Nephron (organoid): Measurements from ENCODE around the gene ZNF581.
A peak's percentile ranks its signal among the peaks of the same experiment; 100 is the strongest.

Experiments used
- H3K27ac Mint-ChIP-seq, 3 experiments: 2 replicates each; pipeline ENCODE4 v1.8.0; 2020; ENCODE audit warnings: mixed read lengths in 3 of 3, mild to moderate bottlenecking in 2 of 3, moderate library complexity in 1 of 3
- H3K27me3 Mint-ChIP-seq: 2 replicates; pipeline ENCODE4 v1.8.0; 2021; ENCODE audit warnings: low read depth, mild to moderate bottlenecking, moderate library complexity, mixed read lengths
- H3K36me3 Mint-ChIP-seq: 2 replicates; pipeline ENCODE4 v1.8.0; 2020; ENCODE audit warnings: low read depth, mixed read lengths
- H3K4me1 Mint-ChIP-seq: 2 replicates; pipeline ENCODE4 v1.8.0; 2020; ENCODE audit warnings: mixed read lengths
- H3K4me3 Mint-ChIP-seq, 3 experiments: 2 replicates each; pipeline ENCODE4 v1.8.0; 2020; ENCODE audit warnings: mild to moderate bottlenecking in 3 of 3, mixed read lengths in 3 of 3, moderate library complexity in 2 of 3
- H3K9me3 Mint-ChIP-seq: 2 replicates; pipeline ENCODE4 v1.8.0; 2020; ENCODE audit warnings: mixed read lengths
- TF ChIP-seq, protein P1 (sequence below), 3 experiments: fragments of 200-600 bp; sonication (generic); IDR thresholded peaks; one replicate each; pipeline ENCODE4 v1.5.0; 2021; ENCODE audit warnings: antibody characterized with exemption in 3 of 3; ENCODE audit not compliant: unreplicated experiment in 3 of 3

Gene ZNF581

DNA sequence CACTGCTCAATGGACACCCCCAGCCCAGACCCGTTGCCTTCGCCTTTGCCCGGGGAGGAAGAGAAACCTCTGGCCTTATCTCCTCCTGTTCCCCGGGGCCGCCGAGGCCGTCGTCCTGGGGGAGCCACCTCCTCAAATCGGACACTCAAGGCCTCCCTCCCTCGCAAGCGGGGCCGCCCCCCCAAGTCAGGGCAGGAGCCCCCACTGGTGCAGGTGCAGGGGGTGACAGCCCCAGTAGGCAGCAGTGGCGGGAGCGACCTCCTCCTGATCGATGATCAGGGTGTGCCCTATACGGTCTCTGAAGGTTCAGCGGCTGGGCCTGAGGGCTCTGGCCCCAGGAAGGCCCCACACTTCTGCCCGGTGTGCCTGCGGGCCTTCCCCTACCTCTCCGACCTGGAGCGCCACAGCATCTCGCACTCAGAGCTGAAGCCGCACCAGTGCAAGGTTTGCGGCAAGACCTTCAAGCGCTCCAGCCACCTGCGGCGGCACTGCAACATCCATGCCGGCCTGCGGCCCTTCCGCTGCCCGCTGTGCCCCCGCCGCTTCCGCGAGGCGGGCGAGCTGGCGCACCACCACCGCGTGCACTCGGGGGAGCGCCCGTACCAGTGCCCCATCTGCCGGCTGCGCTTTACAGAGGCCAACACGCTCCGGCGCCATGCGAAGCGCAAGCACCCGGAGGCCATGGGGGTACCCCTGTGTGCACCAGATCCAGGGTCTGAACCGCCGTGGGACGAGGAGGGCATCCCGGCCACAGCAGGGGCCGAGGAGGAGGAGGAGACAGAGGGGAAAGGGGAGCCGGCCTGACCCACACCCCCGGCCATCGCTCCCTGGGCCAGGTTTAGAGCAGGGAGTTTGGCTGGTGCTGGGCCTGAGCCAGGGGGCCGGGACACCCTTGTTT, 41.1 kb upstream of the ZNF581 start:
- Mint-ChIP-seq H3K4me1 (peaks cover 23% of the 10 kb centered on the region), H3K9me3 (no peaks in the 10 kb centered on the region), H3K36me3 (peaks cover 18% of the 10 kb centered on the region), H3K4me3 (peak overlapping the region in 2 of 3 experiments; percentile 79 to 87), H3K27ac (peak overlapping the region; percentile 87 to 94 (median 91)), H3K27me3 (no peaks in the 10 kb centered on the region)
- TF ChIP-seq, protein P1, sequence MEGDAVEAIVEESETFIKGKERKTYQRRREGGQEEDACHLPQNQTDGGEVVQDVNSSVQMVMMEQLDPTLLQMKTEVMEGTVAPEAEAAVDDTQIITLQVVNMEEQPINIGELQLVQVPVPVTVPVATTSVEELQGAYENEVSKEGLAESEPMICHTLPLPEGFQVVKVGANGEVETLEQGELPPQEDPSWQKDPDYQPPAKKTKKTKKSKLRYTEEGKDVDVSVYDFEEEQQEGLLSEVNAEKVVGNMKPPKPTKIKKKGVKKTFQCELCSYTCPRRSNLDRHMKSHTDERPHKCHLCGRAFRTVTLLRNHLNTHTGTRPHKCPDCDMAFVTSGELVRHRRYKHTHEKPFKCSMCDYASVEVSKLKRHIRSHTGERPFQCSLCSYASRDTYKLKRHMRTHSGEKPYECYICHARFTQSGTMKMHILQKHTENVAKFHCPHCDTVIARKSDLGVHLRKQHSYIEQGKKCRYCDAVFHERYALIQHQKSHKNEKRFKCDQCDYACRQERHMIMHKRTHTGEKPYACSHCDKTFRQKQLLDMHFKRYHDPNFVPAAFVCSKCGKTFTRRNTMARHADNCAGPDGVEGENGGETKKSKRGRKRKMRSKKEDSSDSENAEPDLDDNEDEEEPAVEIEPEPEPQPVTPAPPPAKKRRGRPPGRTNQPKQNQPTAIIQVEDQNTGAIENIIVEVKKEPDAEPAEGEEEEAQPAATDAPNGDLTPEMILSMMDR (IDR thresholded peaks at IDR 0.05; ENCODE audit: unreplicated experiment in 3 of 3): no peak

DNA sequence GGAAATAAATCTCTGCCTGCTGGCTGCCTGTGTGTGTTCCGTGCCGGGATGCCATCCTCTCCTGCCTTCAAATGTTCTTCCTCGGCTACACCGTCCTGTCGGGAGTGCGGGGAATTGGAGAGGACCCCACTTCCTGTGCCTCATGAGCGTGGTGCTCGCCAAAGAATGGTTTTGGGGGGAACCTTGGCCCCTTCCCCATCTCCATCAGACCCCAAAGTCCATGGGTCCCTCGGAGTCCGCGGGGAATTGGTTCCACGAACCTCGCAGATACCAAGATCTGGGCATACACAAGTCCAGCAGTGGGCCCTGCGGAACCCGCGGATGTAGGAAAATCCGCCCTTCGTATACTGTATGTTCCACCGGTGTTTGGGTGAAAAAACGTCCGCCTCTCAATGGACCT, 40.3 kb upstream of the ZNF581 start:
- Mint-ChIP-seq H3K4me1 (peaks cover 28% of the 10 kb centered on the region), H3K36me3 (peaks cover 19% of the 10 kb centered on the region), H3K4me3 (peak overlapping the region; percentile 64 to 75 (median 72)), H3K27me3 (no peaks in the 10 kb centered on the region), H3K9me3 (no peaks in the 10 kb centered on the region), H3K27ac (peak overlapping the region; percentile 85 to 96 (median 86))
- TF ChIP-seq, protein P1 (IDR thresholded peaks at IDR 0.05; ENCODE audit: unreplicated experiment in 3 of 3): no peak

DNA sequence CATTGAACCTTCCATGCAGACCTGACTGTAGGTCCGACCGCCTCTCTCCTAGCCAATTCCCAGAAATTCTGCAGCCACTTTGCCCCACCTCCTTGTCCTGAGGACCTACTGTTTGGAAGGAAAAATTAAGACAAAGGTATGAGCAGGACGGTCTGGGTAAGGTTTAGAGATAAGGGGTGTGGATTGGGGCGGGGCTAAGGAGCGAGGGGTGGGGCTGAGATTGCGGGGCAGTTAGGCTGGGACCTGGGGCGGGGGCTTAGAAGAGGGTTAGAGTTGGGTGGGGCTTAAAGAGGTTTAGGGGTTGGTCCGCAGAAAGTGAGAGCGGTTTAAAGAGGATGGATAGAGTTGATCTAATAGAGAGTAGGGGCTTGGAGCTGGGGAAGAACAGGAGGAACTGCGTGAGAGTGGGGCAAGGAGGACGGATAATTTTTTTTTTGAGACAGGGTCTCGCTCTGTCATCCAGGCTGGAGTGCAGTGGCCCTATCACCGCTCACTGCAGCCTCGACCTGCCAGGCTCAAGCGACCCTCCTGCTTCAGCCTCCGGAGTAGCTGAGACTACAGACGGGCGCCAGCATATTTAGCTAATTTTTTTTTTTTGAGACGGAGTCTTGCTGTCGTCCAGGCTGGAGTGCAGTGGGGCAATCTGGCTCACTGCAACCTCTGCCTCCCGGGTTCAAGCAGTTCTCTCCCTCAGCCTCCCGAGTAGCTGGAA, 39.7 kb upstream of the ZNF581 start:
- Mint-ChIP-seq H3K9me3 (no peaks in the 10 kb centered on the region), H3K36me3 (peaks cover 18% of the 10 kb centered on the region), H3K4me1 (peaks cover 24% of the 10 kb centered on the region), H3K27ac (peak overlapping the region; percentile 85 to 99 (median 96)), H3K27me3 (no peaks in the 10 kb centered on the region), H3K4me3 (peak overlapping the region; percentile 72 to 89 (median 75))
- TF ChIP-seq, protein P1 (IDR thresholded peaks at IDR 0.05; ENCODE audit: unreplicated experiment in 3 of 3): no peak

DNA sequence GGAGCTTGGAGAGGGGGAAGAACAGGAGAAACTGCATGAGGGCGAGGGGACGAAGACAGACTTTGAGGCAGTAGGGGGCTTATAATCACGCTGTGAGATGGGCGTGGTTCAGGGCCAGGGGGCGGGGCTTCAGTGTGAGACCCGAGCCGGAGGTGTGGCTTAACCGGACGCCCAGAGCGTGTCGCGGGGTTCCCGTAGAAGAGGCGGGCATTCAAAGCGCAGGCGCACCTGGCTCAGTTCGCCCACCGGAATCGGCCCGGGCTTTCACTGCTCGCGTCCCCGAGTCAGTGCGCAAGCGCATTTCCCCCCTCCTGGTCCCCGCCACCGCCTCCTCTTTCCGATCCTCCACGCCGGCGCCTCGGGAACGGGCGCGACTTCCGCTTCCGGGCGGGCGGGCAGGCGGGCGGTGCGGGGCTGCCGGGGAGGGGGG, 38.2 kb upstream of the ZNF581 start:
- H3K27ac Mint-ChIP-seq: peak overlapping the region; percentile 96 to 99 (median 98)
- H3K36me3 Mint-ChIP-seq: peaks cover 28% of the 10 kb centered on the region
- no peaks in the 10 kb centered on the region for H3K9me3 Mint-ChIP-seq
- peaks cover 21% of the 10 kb centered on the region for H3K4me1 Mint-ChIP-seq
- H3K27me3 Mint-ChIP-seq: no peaks in the 10 kb centered on the region
- peak overlapping the region; percentile 86 to 89 (median 87) for H3K4me3 Mint-ChIP-seq
- TF ChIP-seq, protein P1 (IDR thresholded peaks at IDR 0.05; ENCODE audit: unreplicated experiment in 3 of 3): no peak

DNA sequence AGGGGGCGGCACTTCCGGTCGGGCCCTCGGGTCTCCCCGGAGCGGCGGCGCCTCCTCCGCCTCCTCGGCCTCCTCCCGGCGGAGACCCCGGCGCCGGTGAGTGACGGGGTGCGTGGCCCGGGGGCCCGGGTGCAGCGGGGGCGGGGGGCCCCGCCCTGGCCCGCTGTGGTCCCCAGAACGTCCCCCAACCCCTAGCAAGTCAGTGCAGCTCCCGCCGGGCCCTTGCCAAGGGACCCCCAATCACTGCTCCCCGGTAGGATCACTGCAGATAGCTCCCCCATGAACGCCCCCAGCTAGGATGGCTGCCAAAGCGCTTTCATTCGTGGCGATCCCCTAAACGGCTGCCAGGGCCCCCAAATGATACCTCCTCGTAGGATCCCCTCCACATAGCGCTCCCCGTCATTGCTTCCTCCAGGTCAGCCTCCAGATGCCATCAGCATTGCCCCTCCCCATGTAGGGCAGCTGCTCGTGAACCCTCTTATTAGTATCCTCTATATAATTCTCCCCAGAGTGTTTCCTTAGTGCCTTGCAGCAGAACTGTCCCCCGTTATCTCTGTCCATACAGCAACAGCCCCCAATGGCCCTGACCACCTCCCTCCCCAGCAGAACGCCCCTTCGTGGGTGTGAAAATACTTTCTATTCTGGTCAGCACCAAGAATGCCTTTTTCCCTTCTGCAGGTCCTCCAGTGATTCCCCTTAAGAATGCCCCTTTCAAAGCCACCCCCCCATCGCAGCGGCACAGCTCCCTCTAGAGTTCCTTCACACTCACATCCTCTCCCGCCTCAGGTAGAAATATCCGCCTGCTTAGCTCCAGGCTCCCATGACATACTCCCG, 37.6 kb upstream of the ZNF581 start, which contains the start of gene ZNF865:
Gene ZNF865, plus strand, starts transcription at position 11 of the 834 bp plus-strand sequence. CDS start 7,972 bp downstream, outside the sequence.
- Mint-ChIP-seq H3K27me3 (no peaks in the 10 kb centered on the region), H3K4me1 (peaks cover 21% of the 10 kb centered on the region), H3K4me3 (peak within 1 kb of the TSS; percentile 97 to 99 (median 99)), H3K27ac (peak within 1 kb of the TSS; percentile 96 to 99 (median 99)), H3K9me3 (no peaks in the 10 kb centered on the region), H3K36me3 (peaks cover 33% of the 10 kb centered on the region)
- TF ChIP-seq, protein P1 (IDR thresholded peaks at IDR 0.05; ENCODE audit: unreplicated experiment in 3 of 3): peak; percentile 73 to 79 (median 77)
